Hepatocyte (in vitro differentiated cells): ENCODE measurements around the gene PFKM.

ENCODE experiments used
- EZH2 ChIP-seq: fragments of 200-600 bp; sonication (generic); IDR thresholded peaks from 2 replicates; pipeline ENCODE4 v1.6.1; 2016; ENCODE audit warnings: antibody characterized with exemption, mild to moderate bottlenecking, borderline replicate concordance
- EZH2phosphoT487 ChIP-seq: fragments of 200-600 bp; sonication (generic); IDR thresholded peaks from one replicate; pipeline ENCODE4 v1.6.1; 2018; ENCODE audit warnings: antibody characterized with exemption, mild to moderate bottlenecking, low read depth, moderate library complexity; ENCODE audit not compliant: unreplicated experiment, severe bottlenecking
- TF ChIP-seq, protein P1 (sequence below): fragments of 200-600 bp; sonication (generic); IDR thresholded peaks from 2 replicates; pipeline ENCODE4 v1.5.1; 2016; ENCODE audit warnings: antibody characterized with exemption, mild to moderate bottlenecking; ENCODE audit not compliant: poor library complexity

DNA sequence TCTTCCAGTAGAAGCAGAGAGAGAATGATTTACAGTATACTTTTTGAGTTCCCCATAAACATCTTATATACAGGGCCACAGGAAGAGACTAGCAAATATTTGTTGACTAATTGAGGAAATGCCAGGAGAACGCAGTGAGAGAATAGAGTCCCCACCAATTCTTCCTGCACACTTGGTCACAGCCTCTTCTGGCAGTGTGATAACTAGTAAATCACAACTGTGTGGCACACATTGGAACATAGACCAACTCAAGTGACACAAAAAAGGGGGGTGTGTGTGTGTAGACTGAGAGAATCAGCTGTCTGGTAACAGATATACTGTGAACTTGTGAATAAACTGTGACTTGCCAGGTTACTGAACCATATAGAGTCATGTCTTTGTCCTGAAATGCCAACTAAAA, 10.2 kb downstream of the PFKM start:
- no peak for TF ChIP-seq EZH2phosphoT487
- TF ChIP-seq, protein P1, sequence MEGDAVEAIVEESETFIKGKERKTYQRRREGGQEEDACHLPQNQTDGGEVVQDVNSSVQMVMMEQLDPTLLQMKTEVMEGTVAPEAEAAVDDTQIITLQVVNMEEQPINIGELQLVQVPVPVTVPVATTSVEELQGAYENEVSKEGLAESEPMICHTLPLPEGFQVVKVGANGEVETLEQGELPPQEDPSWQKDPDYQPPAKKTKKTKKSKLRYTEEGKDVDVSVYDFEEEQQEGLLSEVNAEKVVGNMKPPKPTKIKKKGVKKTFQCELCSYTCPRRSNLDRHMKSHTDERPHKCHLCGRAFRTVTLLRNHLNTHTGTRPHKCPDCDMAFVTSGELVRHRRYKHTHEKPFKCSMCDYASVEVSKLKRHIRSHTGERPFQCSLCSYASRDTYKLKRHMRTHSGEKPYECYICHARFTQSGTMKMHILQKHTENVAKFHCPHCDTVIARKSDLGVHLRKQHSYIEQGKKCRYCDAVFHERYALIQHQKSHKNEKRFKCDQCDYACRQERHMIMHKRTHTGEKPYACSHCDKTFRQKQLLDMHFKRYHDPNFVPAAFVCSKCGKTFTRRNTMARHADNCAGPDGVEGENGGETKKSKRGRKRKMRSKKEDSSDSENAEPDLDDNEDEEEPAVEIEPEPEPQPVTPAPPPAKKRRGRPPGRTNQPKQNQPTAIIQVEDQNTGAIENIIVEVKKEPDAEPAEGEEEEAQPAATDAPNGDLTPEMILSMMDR: no peak
- TF ChIP-seq EZH2: no peak
